ENCODE data around the gene OLA1.

The OLA1 gene

GRCh38 chr2:174149530-174149929, 98.8 kb downstream of the OLA1 start:
- in situ Hi-C loops (cut with HindIII; ENCODE audit: low sequenced_read_pairs), result no loop called here
- TF ChIP-seq CTCF (IDR thresholded peaks at IDR 0.05; ENCODE audit: low read depth, low read length, missing control alignments), result no peak
- DNase-seq (ENCODE audit: low read depth), result no peak
- H3K4me3 ChIP-seq (ENCODE audit: low read depth, low read length), result no peak overlapping the region

GRCh38 chr2:174148833-174149232, 99.5 kb downstream of the OLA1 start:
- no peak overlapping the region for H3K4me3 ChIP-seq (ENCODE audit: low read depth, low read length)
- in situ Hi-C loops (cut with HindIII; ENCODE audit: low sequenced_read_pairs), result no loop called here
- TF ChIP-seq CTCF (IDR thresholded peaks at IDR 0.05; ENCODE audit: low read depth, low read length, missing control alignments), result no peak
- DNase-seq (ENCODE audit: low read depth), result no peak

GRCh38 chr2:174145827-174146226, 102.5 kb downstream of the OLA1 start:
- no peak for DNase-seq (ENCODE audit: low read depth)
- no peak for TF ChIP-seq CTCF (IDR thresholded peaks at IDR 0.05; ENCODE audit: low read depth, low read length, missing control alignments)
- no peak overlapping the region for H3K4me3 ChIP-seq (ENCODE audit: low read depth, low read length)
- in situ Hi-C loops (cut with HindIII; ENCODE audit: low sequenced_read_pairs), result no loop called here

GRCh38 chr2:174142290-174142689, 106.0 kb downstream of the OLA1 start:
- DNase-seq (ENCODE audit: low read depth), result no peak
- in situ Hi-C loops (cut with HindIII; ENCODE audit: low sequenced_read_pairs), result no loop called here
- no peak for TF ChIP-seq CTCF (IDR thresholded peaks at IDR 0.05; ENCODE audit: low read depth, low read length, missing control alignments)
- no peak overlapping the region for H3K4me3 ChIP-seq (ENCODE audit: low read depth, low read length)

- no peak overlapping the region for H3K4me3 ChIP-seq (ENCODE audit: low read depth, low read length)
- no peak for DNase-seq (ENCODE audit: low read depth)
- no peak for TF ChIP-seq CTCF (IDR thresholded peaks at IDR 0.05; ENCODE audit: low read depth, low read length, missing control alignments)
- in situ Hi-C loops (cut with HindIII; ENCODE audit: low sequenced_read_pairs), result no loop called here
Observed at GRCh38 chr2:174138161-174138560, 110.2 kb downstream of the OLA1 start.

- no peak for TF ChIP-seq CTCF (IDR thresholded peaks at IDR 0.05; ENCODE audit: low read depth, low read length, missing control alignments)
- H3K4me3 ChIP-seq (ENCODE audit: low read depth, low read length), result no peak overlapping the region
- in situ Hi-C loops (cut with HindIII; ENCODE audit: low sequenced_read_pairs), result no loop called here
- DNase-seq (ENCODE audit: low read depth), result no peak
Observed at GRCh38 chr2:174135981-174136380, 112.4 kb downstream of the OLA1 start.

GRCh38 chr2:174125090-174125489, 123.2 kb downstream of the OLA1 start:
- DNase-seq (ENCODE audit: low read depth), result no peak
- no peak overlapping the region for H3K4me3 ChIP-seq (ENCODE audit: low read depth, low read length)
- no peak for TF ChIP-seq CTCF (IDR thresholded peaks at IDR 0.05; ENCODE audit: low read depth, low read length, missing control alignments)
- in situ Hi-C loops (cut with HindIII; ENCODE audit: low sequenced_read_pairs), result no loop called here
